GM18505 (cell line): ENCODE data around the gene WDR64.

ENCODE experiments used
- ATAC-seq: cut with Tn5 transposase; IDR thresholded peaks from one replicate; pipeline ENCODE4 v1.9.1; 2021; ENCODE audit not compliant: unreplicated experiment
- POLR2A ChIP-seq: IDR thresholded peaks from 4 replicates; pipeline ENCODE4 v1.6.1; 2011; ENCODE audit warnings: borderline replicate concordance; ENCODE audit not compliant: insufficient read depth, insufficient read length; ENCODE audit errors: extremely low read depth

Gene WDR64

DNA sequence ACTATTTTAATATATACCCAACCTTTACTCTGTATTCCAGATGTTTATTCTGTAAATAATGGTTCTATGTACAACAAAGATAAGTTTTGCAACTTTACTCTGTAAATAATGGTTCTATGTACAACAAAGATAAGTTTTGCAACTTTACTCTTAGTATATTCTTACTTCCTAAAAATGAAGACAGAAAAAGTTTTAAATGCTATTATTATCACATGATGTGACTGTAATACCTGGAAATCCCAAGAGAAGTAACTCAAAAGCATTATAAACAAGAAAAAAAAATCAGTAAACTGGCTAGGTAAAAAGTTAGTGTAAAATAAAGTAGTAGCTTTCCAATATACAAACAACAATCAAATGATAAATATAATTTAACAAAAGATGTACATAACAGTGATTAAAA lies 177.4 kb downstream of the WDR64 start:
- TF ChIP-seq POLR2A = no peak
- ATAC-seq = no peak

DNA sequence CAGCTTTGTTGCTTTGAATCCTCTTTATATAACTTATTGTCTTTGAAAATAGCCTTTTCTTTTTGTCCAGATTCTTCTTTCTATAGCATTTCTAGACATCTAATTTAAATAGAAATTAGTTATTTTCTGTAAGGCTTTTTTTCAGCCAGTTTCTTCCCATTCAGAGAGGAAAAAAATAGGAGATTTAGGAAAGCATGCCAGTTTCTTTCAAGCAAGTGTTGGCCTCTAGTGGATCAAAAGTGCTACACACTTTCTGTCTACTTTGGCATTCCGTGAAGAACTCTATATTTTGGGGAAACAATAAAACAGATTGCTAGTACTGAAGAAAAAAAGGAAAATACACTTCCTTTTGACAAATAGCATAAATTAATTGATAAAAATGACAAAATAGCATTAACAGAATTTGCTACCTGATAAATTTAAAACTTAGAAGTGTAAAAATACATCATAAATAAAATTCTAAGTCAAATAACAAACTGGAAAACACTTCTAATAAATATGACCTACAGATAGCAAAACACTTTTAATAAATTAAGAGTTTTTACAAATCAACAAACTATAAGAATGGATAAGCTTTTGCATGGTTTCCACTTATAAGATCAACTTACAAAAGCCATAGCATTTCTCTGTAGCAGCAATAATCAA lies 182.8 kb downstream of the WDR64 start:
- no peak for TF ChIP-seq POLR2A
- ATAC-seq = no peak

DNA sequence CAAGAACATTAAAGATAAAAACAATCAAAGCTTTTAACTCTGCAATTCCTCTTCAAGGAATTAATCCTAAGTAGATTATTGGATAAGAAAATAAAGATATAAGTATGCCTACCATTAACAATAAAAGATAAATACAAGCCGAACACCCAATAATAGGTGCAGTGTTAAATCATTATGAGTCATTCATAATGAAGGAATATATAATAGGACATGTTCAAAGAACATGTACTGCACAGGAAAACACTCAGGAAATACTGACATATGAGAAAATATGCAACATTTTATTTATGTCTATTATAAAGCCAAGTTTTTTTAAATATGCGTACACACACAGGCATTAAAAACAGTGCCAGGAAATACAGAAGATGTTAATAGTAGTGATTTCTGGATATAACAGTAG lies 184.9 kb downstream of the WDR64 start:
- no peak for ATAC-seq
- TF ChIP-seq POLR2A = no peak

DNA sequence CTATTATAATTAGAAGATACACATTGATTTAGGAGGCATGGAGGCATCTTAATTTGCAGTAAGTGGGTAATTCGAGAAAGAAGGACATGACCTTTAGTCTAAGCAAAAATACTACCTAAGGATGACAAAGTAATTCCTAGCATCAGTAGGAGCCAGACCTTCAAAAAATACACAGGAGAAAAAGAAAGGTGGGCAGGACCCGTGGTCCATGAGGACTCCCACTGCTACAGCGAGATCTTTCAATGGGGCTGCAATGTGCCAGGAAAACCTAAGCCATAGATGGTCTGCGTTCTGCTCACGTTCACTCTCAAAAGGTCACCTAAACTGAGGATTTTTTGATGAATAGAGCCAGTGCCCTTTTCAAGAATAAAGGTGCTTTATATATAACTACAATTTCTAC lies 185.3 kb downstream of the WDR64 start:
- no peak for ATAC-seq
- no peak for TF ChIP-seq POLR2A

DNA sequence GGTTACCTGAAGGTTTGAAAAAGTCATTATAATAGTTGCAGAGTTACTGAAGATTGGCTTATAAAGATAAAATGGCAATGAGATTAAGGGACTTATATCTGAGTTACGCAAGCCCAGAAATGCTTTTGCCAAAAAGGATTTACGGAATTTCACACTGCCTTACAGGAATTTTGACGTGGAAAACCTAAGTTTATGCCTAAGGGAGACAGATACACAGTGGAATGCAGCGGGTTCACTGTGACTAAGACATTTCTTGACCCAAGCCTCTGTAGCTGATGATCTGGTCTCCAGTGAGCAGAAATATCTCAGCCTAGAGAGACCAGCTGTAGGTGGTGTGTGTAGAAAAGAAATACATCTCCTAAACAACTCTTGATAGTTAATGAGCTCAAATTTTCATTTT lies 185.8 kb downstream of the WDR64 start:
- ATAC-seq = no peak
- no peak for TF ChIP-seq POLR2A

DNA sequence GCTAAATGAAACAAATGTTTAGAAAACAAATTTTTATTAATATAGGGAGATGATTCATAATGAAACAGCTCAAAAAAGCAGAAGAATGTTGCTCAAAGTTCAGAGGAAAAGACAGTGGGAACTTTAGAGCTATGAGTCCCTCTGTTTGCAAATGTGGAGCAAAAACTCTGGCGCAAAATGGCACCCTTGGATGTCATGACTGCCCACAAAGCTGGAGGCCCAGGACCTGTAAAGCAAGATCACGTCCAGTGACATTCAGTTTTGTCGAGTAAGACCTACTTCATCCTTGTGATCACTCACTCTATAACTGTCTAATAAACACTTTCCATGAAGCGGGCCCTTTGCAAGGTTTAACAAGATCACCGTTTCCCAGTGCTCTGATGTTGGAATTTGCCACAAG lies 186.8 kb downstream of the WDR64 start:
- no peak for TF ChIP-seq POLR2A
- ATAC-seq = no peak

DNA sequence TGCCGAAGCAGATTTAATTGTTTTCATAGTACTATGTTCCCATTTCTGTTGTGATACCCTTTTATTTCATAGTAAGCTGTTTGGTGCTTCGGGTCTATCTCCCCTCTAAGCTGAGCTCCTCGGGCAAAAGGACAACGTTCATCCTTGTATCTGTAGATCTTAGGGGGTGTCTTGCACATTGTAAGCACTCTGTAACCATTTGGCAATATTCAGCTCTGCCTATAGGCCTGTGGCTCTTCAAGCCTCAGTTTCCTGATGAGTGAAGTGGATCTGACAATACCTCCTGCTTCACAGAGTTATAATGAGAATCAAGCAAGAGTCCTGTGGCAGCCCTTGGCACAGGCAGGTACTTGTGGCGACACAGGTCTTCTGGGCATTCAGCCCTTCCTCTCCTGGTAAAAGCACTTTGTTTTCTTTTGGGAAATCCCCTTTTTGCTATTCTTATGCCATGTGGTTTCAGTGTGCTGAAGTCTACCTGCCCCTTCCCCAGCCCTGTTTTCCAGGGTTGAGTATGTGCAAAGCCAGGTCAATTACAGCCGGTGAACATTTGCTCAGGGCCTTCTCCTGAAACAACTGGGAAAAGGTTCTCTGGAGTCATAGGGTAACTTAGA lies 187.4 kb downstream of the WDR64 start:
- peak; percentile 51 for ATAC-seq

DNA sequence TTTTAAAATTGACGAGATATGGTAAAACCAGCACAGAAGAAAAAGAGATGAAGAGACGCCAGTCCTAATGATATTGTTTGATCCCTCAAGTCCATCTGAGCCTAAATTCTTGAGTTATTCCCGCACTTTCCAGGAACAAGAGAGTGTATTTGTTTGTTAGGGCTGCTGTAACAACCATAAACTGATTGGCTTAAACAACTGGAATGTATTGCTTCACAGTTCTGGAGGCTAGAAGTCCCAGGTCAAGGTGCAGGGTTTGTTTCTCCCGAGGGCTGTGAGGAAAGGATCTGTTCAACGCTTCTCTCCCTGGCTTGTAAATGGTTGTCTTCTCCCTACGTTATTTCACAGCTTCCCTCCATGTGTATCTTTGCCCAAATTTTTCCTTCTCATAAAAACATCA lies 188.1 kb downstream of the WDR64 start:
- TF ChIP-seq POLR2A = no peak
- ATAC-seq = no peak

More for the DNA sequence above, 187.4 kb downstream of the WDR64 start:
- no peak for TF ChIP-seq POLR2A

DNA sequence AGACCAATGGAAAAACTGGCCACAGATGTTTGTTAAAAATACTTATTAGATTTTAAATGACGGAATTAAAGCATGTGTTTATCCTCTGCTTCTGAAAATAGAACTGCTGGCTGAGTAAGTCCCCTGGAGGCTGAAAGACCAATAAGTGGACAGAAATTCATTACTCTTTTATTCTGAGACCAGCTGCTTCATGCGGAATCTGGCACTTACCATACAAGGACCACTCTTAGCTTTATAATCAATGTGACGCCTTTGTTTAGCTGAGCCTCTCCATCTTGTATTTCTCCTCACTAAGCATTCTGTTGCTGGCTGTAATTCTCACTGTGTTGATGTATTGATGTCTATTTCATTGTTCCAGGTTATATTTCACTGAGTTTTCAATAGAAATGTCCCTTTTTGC lies 189.6 kb downstream of the WDR64 start:
- ATAC-seq = no peak
- no peak for TF ChIP-seq POLR2A

DNA sequence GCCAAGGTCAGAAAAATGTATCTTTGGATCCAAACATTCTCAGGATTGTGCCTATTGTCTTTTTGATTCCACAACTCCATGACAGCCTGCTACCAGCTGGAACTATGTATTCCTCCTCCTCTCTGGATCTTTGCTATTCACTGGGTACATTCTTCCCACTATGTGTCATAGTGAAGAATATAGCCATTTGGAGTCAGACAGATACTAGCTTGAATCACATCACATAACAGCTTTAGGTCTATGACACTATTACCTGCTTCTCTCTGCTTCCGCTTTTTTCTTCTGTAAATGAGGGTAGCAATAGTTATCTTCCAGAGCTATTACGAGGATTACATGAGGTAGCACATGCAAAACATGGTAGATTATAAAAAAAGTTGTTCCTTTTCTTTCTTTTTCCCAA lies 190.5 kb downstream of the WDR64 start:
- peak; percentile 63 for ATAC-seq

DNA sequence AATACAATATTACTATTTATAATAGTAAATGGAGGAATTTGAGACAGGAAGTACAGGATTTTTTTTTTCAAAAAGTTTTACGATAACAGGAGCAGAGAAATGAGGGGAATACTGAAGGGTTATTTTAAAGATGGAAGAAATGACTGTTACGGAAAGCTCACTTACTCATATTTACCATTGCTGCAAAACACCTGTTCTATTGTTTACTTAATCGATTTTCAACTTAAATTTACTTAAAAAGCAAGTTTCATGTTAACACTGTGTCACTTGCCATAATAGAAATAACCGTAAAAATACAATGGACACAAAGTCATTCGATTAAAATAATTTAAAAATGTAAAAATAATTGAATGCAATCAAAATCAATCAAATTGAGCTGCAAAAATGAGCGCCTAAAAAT lies 192.5 kb downstream of the WDR64 start:
- TF ChIP-seq POLR2A = no peak
- ATAC-seq = no peak

More for the DNA sequence above, 190.5 kb downstream of the WDR64 start:
- no peak for TF ChIP-seq POLR2A

DNA sequence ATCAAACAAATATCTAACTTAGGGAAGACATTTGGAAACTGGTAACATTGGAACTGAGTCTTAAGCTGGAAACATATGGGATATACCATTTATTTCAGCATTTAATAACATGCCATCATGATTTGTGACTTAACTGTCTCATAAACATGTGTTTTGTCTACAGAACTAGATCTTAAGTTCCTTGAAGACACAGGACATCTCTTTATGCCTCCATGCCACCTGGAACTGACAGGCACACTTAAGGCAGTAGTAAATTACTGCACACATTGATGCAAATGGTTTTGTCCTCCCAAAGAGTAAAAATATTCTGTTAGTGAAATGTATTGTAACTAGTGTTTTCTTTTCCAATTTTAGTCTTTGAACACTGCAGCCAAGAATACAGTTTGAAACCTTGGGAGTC lies 194.3 kb downstream of the WDR64 start:
- no peak for ATAC-seq
- TF ChIP-seq POLR2A = no peak

DNA sequence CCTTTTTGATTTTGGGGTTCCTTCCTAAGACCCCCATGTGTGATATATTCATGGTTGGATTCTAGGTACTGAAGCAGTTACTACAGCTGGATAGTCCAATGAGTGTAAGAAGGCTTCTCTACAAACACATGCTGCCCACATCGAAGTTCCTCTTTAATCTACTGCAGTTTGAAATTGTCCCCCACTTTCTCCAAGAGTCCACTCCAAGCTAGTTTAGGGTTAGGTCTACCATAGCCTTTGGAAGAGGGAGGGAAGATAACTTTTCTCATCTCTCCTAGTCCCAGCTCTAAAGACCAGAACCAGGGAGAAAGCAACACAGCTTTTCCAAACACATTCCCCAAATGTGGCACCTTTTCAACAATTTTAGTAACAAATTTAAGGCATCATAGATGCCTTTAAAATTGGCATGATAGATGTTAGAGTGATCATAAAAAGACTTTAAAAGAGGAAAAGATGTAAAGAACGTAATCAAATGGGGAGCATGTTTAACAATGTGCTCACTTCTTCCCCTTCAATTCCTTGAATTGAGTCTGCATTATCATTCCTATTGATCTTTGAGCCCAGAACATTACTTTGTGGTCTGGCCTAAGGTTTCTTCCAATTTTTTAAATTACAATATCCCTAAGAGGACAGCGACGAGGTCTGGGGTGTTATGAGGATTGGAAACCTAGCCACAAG lies 194.9 kb downstream of the WDR64 start:
- no peak for ATAC-seq
- TF ChIP-seq POLR2A = no peak

DNA sequence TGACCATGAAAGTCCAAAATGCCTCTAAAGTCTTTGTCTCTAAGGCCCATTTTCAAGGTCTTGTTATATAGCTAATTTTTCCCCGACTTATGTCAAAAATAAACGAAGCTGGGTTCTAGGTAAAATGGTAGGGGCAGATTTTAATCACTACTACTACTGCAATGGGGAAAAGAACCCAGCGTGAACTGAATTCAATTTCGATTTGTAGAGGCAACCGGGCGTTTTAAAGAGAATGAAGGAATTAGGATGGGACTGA lies 195.4 kb downstream of the WDR64 start:
- ATAC-seq = no peak
- no peak for TF ChIP-seq POLR2A
